Dedifferentiated amniotic fluid mesenchymal stem cell (primary cell): Measurements from ENCODE around the gene STK4.
"Not testable (repeated sequence)": the region's sequence is repeated elsewhere in the genome, so short reads cannot be mapped to it uniquely, and the experiment has no call there.

Experiments
- DNase-seq: peaks from one replicate; pipeline ENCODE4 v3.0.0-alpha.2; 2016; ENCODE audit errors: extremely low spot score

The STK4 gene

DNA sequence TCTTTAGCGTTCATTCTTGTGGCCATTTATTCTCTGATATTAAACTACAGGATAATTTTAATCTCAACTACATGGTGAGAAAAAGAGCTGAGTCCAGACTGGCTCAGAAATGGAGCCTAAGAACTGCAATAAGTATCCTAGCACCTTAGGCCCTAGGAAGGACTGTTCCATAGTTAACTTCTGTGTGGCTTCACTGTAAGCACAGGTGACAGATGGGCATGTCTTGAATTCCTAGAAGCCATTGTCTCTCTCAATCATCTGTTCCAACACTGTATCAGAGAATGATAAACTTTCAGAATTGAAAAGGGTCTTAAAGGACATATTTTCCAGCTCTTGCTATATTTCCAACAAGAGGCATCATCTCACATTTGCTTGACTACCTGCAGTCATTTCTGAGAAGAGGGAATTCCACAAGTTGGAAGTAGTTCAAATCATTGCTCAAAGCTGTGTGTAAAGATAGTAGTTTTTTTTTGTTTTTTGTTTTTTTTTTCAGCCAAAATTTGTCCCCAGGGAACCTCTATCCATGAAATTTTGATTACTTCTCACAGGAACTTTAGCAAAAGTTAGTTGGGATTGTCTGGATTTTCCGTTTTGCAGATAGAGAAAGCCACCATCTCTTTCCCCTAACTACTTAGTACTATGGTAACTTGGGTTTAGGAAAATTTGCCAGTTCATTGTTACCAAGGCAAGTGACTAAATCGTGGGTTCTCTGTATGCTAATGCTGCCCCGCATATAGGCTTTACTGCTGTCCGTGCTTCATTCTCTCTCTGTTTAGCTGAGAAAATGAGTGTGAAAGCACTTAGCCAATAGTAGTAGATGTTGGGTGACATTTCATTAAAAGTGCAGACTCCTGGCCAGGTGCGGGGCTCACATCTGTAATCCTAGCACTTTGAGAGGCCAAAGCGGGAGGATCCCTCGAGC lies 87.4 kb downstream of the STK4 start:
- no peak for DNase-seq

DNA sequence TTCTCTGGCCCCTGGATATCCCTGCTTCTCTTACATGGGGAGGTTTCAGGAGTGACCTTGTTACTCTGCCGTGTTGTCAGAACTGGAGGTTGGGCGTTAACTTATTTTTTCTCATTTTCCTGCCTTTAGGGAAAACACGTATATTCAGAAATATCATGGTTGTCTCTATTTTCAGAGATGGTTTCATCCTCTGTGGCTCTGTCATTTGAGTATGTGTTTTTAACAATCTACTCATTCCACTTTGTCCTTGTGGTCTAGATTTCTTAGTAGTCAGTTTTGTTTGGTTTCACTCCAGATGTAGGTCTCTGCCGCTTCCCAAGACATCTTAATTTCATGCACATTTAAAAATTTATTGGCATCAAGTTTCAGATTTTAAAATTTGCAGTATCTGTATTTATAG lies 88.7 kb downstream of the STK4 start:
- DNase-seq, result peak; percentile 16

DNA sequence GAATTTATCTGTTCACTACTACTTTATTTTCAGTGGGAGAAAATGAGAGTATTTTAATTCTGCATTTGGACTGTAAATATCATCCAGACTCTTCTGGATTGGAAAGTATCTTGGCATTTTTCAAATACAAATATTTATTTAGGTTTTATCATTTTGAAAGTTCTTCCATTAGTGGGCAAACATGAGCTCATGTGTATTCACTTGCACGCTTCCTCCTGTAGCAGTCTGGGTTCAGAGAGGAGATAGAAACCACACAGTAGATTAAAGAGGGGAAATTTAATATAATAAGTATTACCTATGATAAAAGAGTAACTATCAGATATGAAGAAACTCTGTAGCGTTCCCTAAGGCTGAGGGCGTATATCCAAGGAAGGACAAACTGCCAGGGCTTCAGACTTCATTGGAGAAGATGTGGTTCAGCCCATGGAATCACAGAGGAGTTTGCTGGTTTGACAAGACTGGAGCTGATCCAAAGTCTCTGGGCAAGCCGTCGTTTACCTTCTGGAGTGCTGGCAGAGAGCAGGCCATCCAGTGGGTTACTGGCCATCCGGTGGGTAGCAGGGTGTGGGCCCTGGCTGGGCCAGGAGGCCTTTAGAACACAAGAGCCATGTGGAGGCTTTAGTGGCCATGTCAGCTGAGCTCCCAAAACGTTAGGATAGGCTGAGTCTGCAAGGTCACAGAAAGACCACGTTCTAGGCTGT lies 90.3 kb downstream of the STK4 start:
- DNase-seq, result no peak

DNA sequence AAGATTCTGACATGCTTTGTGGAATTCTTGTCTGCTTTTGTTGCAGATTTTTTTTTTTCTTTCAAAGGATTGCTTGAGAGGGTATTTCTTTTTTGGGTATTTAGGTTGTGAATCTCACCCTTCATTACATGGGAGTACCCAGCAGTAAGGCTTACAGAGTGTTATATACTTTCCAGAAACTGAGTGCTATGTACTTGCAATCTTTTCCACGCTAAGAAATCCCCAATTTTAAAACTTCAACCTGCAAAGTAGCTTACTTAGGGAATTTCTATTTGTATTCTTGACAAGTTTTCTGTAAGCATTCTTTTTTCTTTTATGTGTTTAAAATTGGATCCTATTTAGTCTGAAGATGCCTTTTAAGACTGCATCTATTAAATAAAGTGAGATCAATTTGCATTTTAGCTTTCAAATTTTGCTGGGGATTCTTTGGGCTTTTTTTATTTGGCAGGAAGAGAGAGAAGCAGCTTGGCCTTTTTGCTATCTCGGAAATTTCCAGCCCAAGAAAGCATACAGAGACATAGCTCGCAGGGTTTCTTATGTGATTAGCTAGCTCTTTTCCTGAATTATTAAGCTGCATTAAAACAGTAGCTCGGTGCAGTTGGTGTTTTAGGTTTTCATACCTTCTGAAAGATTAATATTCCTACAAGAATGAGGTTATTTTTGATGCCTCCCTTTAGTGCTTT lies 92.0 kb downstream of the STK4 start:
- DNase-seq, result no peak

DNA sequence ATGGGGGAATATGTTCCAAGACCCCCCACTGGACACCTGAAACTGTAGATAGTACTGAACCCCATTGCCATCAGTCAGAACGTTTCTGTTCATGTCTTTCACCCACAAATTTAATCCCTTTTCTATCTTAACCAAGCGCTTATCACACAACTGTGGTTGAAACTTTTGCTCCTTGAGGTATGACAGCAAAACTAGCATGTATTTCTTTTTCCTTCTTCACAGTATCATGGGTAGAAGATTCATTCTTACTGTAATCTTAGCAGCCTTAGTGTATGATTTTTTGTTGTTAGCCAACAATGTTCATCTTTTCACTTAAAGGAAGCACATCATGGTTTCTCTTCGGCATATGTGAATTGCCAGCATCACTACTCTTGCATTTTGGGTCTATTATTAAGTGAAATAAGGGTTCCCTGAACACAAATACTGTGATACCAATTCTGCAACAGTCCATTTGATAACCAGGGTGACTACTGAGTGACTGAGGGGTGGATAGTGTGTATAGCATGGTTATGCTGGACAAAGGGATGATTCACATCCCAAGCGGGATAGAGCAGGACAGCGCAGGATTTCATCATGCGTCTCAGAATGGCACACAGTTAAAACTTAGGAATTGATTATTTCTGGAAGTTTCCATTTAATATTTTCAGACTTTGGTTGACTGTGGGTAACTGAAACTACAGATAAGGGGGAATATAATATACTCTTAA lies 92.9 kb downstream of the STK4 start:
- DNase-seq, result no peak

DNA sequence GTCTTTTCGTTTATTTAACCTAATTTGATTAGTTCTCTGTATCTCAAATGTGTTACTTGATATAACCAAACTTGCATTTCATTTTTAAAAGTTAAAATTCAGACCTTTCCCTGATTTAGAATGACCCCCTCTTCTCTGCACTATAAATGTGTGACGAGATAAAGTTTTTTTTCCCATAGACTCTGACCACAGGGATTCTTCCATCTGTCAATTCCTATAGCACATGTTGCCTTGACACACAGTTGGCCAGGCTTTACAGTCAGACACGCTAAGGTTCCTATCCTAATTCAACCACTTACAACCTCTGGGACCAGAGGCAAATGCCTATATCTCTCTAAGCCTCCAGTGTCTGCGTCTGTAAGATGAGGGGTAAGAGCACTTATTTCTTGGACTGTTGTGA lies 94.0 kb downstream of the STK4 start:
- no peak for DNase-seq

DNA sequence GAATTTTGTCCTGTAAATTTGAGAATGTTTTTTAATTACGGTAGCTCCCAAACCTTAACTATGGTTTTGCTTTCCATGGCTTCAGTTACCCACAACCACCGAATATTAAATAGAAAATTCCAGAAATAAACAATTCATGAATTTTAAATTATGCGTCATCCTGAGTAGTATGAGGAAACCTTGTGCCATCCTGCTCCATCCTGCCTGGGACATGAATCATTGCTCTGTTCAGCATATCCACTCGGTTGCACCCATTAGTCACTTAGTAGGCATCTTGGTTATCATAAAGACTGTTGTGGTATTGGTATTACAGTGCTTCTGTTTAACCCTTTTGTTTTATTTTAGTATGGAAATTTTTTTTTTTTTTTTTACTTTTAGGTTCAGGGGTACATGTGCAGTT lies 94.9 kb downstream of the STK4 start:
- peak; percentile 85 for DNase-seq

DNA sequence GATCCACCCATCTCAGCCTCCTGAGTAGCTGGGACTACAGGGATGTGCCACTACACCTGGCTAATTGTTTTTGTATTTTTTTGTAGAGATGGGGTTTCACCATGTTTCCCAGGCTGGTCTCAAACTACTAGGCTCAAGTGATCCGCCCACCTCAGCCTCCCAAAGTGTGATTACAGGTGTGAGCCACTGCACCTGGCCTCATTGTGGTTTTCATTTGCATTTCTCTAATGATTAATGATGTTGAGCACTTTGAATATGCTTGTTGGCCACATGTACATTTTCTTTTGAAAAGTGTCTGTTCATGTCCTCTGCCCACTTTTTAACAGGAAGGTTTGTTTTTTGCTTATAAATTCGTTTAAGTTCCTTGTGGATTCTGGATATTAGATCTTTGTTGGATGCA lies 96.8 kb downstream of the STK4 start:
- DNase-seq, result not testable (repeated sequence)

DNA sequence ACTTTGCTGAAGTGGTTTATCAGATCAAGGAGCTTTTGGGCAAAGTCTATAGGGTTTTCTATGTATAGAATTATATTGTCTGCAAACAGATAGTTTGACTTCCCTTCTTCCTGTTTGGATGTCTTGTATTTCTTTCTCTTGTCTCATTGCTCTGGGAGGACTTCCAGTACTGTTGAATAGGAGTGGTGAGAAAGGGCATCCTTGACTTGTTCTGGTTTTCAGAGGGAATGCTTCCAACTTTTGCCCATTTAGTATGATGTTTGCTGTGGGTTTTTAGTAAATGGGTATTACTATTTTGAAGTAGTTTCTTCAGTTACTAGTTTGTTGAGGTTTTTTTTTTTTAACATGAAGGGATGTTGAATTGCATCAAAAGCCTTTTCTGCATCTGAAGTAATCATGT lies 98.5 kb downstream of the STK4 start:
- no peak for DNase-seq

DNA sequence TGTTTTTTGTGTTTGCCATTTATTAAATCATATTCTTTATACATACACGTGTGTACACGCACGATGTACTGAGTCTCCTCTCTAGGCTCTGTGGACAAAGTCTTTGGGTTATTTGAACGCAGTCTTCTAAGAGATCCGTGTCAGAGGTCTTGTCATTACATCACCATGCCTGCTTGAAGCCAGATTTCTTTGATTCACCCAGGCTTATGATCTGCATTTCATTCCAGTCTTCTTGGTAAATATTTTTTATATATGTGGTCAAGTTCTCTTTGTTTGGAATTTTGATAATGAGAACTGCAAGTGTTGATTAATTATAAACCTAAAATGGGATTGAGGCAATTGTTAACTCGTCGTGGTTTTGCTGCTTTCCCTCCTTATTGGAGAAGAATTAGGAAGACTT lies 100.1 kb downstream of the STK4 start:
- no peak for DNase-seq

DNA sequence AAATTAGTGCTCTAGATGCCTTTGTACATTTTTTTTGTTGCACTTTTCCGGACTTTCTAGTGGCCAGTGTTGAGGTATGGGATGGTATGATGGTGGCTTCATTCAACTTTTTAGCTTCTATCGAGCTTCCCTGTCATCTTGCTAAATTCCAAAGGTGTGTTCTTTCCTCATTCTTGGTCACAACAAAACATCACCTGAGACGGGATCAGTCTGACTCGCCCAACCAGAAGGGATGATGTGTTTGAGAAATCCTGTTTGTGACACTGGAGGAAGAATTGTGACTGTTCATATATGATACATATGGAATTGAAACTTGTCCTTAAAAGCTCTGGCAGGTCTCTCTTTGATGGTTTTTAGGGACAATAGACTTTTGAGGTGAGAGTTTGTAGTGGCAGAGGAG lies 100.8 kb downstream of the STK4 start:
- DNase-seq, result no peak

DNA sequence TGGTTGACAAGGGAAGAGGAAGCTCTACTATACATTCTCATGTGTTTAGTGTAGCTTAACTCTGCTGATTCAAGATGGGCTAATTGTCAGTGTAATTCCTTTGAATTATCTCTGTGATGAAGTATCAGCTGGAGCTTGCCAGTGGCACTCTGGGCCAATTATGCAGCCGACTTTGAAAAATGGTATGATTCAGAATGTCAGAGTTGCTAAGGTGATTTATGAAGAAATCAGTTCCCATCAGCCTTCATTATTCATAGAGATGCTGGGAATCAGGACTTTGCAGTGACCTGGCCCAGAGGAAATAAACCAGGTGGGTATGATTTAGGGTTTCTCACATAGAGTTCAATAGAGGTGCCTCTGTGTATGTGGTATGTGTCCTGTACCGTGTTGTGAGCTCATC lies 101.2 kb downstream of the STK4 start:
- no peak for DNase-seq

DNA sequence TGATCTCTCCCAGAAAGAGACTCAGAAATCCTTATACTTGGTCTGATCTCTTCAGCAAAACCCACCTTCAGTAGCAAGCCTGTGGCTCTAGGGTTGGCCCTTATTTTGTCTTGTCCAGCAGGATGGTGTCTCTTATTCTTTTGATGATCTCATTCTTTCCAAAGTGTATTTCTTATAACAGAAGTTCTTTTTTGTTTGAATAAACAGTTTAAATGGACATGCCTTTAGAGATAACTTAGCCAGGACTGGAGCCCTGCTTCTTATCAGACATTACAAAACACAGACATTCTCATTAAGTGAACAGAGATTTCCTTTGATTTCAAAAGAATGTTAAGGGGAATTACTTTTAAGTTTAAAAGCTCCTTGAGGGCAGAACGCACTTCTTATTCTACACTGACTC lies 102.9 kb downstream of the STK4 start:
- no peak for DNase-seq

DNA sequence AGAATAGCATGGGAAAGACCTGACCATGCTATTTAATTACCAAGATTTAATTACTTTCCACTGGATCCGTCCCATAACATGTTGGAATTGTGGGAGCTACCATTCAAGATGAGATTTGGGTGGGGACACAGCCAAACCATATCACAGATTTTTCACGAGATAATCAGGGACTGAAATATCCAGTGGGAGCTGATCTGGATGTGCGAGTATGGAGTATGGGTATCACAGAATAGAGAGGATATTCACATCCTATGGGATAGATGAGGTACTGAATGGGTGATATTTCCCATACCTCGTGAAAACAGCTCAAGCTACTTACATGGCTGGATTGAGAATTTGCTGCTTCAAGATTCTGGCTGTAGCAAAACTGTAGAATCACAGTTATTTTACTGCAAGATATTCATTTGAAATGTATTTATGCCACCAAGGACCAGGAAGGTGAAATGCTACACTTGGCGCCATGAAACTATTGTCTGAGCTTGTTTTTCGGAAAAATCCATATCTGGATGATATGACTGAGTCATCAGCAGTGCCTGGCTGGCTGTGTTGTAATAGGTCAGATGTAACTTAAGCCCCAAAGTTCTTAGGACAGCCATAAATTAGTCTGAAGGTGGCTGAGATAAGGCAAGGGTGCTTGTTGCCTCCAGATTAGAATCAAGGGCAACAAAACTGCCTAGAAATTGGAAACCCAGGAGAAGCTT lies 104.8 kb downstream of the STK4 start:
- DNase-seq, result no peak

DNA sequence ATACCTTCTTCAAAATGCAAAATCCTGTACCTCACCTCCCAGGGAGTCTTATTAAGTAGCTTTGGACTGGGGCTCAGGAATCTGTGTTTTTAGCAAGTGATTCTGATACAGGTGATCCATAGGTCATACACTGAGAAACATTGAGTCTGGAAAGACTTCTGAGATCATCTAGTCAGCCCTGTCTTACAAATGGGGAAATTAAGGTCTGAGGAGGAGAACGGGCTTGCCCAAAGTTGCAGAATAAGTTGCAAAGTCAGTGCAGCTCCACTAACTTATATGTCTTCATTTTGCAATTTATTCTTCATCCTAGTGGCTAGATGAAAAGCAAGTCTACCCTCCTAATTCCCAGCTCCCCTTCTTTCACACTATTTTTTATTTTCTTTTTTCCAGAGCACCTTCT lies 105.8 kb downstream of the STK4 start:
- no peak for DNase-seq

DNA sequence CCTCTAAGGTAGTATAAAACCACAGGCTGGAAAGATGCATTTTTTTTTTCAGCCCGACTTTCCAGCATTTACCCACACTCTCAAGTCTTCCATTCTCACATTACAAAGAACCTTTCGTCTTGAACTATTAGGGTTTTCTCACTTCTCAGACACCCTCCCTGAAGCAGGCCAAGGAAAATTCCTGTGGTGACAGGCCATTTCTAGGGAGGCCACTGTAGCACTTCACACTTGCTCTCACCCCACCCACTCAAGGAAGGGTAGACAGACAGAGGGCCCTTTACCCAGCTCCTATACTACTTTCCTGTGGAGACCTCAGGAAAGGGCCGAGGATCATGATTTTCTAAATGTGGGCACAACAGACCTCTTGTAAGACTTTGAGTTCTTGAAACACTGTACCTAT lies 106.9 kb downstream of the STK4 start:
- no peak for DNase-seq

DNA sequence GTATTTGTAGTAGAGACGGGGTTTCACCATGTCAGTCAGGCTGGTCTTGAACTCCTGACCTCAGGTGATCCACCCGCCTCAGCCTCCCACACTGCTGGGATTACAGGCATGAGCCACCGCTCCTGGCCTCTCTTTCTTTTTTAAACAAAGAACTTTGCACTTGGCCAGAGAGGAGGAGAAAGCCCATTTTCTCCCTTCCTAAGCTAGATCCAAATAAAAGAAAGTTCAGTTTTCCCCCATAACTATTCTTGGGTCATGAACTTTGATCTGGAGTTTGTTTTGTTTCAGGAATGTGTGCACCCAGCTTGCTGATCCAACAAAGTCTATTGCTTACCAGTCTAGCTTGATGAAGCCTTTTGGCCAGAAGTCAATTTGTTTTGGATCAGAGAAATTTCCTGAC lies 111.2 kb downstream of the STK4 start:
- DNase-seq, result no peak

DNA sequence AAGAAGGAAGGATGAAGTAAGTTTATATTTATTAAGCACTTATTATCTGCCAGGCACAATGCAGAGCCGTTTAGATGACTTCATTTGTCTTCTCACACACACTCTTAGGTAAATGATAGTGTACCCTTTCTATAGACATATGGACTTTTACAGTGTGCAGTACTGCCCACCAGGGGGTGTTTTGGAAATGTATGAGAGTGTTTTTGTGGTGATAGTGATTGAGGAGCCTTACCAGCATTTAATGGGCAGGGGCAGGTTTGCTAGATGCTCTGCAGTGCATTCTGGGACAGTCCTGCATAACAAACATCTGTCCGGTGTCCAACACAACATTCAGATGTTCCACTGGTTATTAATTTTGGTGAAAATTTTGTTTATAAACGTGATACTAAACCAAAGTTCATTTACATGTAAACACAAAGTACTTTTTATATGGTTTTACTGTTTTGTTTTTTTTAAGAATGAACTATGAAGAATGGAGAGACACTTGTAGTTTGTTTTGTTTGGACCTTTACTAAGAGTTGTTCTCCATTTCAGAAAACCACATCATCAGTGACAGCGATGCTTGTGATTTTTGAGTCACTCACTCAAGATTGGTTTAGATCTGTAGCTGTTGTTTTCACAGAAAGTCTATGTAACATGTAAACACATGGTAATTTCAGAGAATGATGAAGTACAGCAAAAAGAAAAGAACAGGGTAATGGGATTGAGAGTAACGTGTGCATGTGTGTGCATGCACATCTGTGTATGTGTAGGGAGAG lies 114.7 kb downstream of the STK4 start:
- DNase-seq, result no peak

DNA sequence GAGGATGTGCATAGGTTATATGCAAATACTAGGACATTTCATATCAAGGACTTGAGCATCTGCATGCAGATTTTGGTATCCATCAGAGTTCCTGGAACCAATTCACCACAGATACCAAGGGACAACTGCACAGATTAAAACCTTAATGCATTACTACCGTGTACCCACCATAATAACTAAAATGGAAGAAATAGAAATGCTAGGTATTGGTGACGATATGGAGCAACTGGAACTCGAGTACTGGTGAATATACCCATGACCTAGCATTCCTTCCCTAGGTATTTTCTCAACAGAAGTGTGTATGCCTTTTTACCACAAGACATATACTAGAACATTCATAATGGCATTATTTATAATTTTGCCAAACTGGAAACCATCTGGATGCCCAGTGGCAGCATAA lies 116.2 kb downstream of the STK4 start:
- DNase-seq, result no peak

DNA sequence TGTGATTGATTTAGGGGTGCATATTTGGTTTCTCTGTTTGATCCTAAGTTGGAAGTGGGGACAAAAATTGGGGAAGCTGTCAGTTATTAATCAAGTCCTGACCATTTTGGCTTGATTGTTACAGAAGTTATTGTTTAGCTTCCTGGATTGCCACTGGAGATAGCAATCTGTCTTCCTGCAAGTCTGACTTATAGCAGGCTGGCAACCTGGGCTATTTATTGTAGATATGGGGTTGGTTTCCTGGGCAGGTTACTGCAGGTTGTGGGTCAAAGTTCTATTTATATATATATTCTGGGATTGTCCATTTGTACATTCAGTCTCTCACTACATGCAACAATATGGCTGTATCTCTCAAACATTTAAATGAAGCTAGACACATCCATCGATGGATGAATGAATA lies 116.8 kb downstream of the STK4 start:
- DNase-seq, result no peak

DNA sequence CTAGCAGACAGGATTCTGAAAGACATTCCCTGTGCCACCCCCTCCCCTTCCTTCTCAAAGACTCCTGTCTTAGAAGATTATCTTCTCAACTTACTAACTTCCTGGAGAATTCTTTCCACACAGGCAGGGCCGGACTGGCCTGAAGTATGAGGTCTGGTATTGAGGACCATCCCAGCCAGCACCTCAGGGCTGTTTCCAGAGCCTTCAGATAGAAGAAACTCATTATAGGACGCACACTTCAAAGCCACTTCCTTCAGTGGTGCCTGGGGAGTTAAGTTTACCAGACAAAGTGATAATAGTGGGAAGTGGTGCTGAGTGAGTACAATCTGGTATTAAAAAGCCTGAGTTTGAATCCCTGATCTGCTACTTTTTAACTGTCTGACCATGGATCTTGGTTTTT lies 119.0 kb downstream of the STK4 start:
- DNase-seq, result no peak
